Adrenal gland (tissue), 12 donors: ENCODE results near the gene FCHSD2. TPM values are rescaled to one million over a fixed set of nuclear protein-coding genes. Genes with fewer than 3 reads are reported as not detected.

ENCODE experiments used
- DNase-seq, 7 donors: peaks; one replicate each; pipeline ENCODE4 v3.0.0-alpha.2; 2019 to 2020
- H3K27ac ChIP-seq, 5 donors: fragments of 200-600 bp; sonication (generic) in 4 of 5; 1 replicate in 3 of 5; 2 replicates in 2 of 5; pipeline versions ENCODE4 v1.5.1 to v1.8.0; 2016 to 2020; ENCODE audit warnings: mild to moderate bottlenecking in 1 of 5
- H3K27me3 ChIP-seq: fragments of 200-600 bp; 2 replicates; pipeline ENCODE4 v1.8.0; 2021
- H3K36me3 ChIP-seq, 2 donors: fragments of 200-600 bp; replicated peaks in 1 of 2; 1 replicate in 1 of 2; 2 replicates in 1 of 2; pipeline versions ENCODE4 v1.5.1 to v1.8.0; 2018 to 2022
- H3K4me1 ChIP-seq, 2 donors: fragments of 200-600 bp; replicated peaks in 1 of 2; 1 replicate in 1 of 2; 2 replicates in 1 of 2; pipeline versions ENCODE4 v1.5.1 to v1.8.0; 2018 to 2021
- H3K4me3 ChIP-seq, 4 donors: fragments of 200-600 bp; sonication (generic) in 3 of 4; one replicate each; pipeline ENCODE4 v1.5.1; 2016 to 2018
- H3K9me3 ChIP-seq, 3 donors: fragments of 200-600 bp; sonication (generic) in 1 of 3; replicated peaks in 1 of 3; 1 replicate in 2 of 3; 2 replicates in 1 of 3; pipeline versions ENCODE4 v1.5.1 to v1.8.0; 2016 to 2021
- CTCF ChIP-seq, 6 experiments: fragments of 450-650 bp in 4 of 6; fragments of 200-600 bp in 2 of 6; sonication (generic) in 1 of 6; IDR thresholded peaks; 1 replicate in 5 of 6; 2 replicates in 1 of 6; pipeline versions ENCODE4 v1.5.1 to v1.8.0; 2016 to 2021; ENCODE audit warnings: antibody characterized with exemption in 6 of 6, mild to moderate bottlenecking in 2 of 6, moderate library complexity in 1 of 6
- POLR2A ChIP-seq, 2 donors: fragments of 450-650 bp; IDR thresholded peaks; one replicate each; pipeline ENCODE4 v1.6.1; 2017; ENCODE audit warnings: antibody characterized with exemption in 2 of 2, mild to moderate bottlenecking in 2 of 2, moderate library complexity in 1 of 2
- WGBS, 4 donors: extraction: QIAGEN DNeasy Blood & Tissue Kit in 2 of 4; methylation state at CpG; one replicate each; pipeline versions ENCODE4 v1.1.5 to v1.1.7; 2013 to 2017; 5-methylcytosine and 5-hydroxymethylcytosine counted together
- intact Hi-C, 2 donors: fragments of 100-400 bp; cut with DNase I; formaldehyde crosslinking; loops; one replicate each; pipeline versions ENCODE4 v1.14.1 to v1.15.0; 2022 to 2023
- polyA plus RNA-seq, 3 donors: library from polyadenylated mRNA; stranded (reverse); fragments of 200-250 nt in 2 of 3; fragments of 350-450 nt in 1 of 3; fragmentation: Illumina TruSeq in 1 of 3; extraction: RNeasy Lipid Tissue Mini Kit (QIAGEN cat#74804) in 1 of 3; gene quantifications; one replicate each; pipeline ENCODE4 v1.2.3, GENCODE V29; 2013 to 2014
- total RNA-seq, 9 donors: library from RNA; depleted of rRNA in 4 of 9; stranded (reverse); fragments of >200 nt in 4 of 9; fragments of 120-200 nt in 1 of 9; fragmentation: NEBNext Ultra II Directional in 1 of 9; extraction: Animal tissue kit (Norgen Biotek cat#: 25700) in 1 of 9; gene quantifications; one replicate each; pipeline versions ENCODE4 v1.1.0 to v1.2.4, GENCODE V29; 2013 to 2023
- donor health status: healthy with polysubstance abuse.
- donor health status: Bipolar disorder and iron deficiency.
- donor health status: DM: yes; HTN: yes; CAD: no.
- donor health status: DM: no; HTN: no; CAD: no.
- donor health status: DM: no; HTN: no; CAD: no.
- donor health status: DM: yes; HTN: yes; CAD: no.

The FCHSD2 gene
- total and polyA plus RNA-seq, 12 donors = 14.6 to 67.2 (median 32.7) TPM

GRCh38 chr11:72820439-72821139, 321.5 kb downstream of the FCHSD2 start:
- intact Hi-C loops = no loop called here
- Histone ChIP-seq H3K4me3 (no peak overlapping the region), H3K36me3 (peaks cover 0 to 29% of the 10 kb centered on the region in 2 donors), H3K27ac (no peak overlapping the region), H3K4me1 (peaks cover 9 to 21% of the 10 kb centered on the region in 2 donors), H3K9me3 (no peaks in the 10 kb centered on the region), H3K27me3 (no peaks in the 10 kb centered on the region)
- DNase-seq = peak in 2 of 7 donors; percentile 27 to 30
- 88 to 98% (median 96%) methylated on average over 9 to 15 of the region's 15 CpGs for WGBS, 4 donors
- TF ChIP-seq CTCF (IDR thresholded peaks at IDR 0.05) (no peak), POLR2A (IDR thresholded peaks at IDR 0.05) (no peak)

DNA sequence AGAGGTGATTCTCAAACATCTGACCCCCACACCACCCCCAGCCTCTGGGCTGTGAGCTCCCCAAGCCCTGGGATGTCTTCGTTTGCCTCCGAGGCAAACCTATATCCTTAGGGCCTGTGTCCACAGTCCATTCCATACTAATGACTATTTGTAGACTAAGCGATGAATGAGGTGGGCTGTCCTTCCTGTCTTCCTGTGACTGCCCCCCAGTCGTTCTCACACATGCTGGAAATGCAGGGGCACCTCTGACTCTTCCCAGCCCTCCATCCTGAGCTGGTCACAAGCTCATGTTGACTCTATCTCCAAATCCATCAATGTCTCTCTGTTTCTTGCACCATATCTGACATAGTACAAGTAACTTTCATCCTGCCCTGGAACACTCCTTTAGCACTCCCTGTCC, 323.1 kb downstream of the FCHSD2 start:
- intact Hi-C loops = loop anchor here in 1 of 2 donors (10.0 kb wide), 1 partner anchor 94 kb away; no protein-coding TSS in a partner anchor
- peaks cover 0 to 29% of the 10 kb centered on the region in 2 donors for H3K36me3 ChIP-seq
- no peak overlapping the region for H3K27ac ChIP-seq
- no peak overlapping the region for H3K4me3 ChIP-seq
- H3K9me3 ChIP-seq = no peaks in the 10 kb centered on the region
- no peak for DNase-seq
- TF ChIP-seq POLR2A (IDR thresholded peaks at IDR 0.05) (no peak), CTCF (IDR thresholded peaks at IDR 0.05) (no peak)
- WGBS, 4 donors = 78 to 88% (median 82%) methylated on average over 4 of the region's 4 CpGs
- H3K4me1 ChIP-seq = peaks cover 18 to 30% of the 10 kb centered on the region in 2 donors
- H3K27me3 ChIP-seq = no peaks in the 10 kb centered on the region

- Histone ChIP-seq H3K36me3 (peaks cover 0 to 29% of the 10 kb centered on the region in 2 donors), H3K9me3 (no peaks in the 10 kb centered on the region), H3K4me3 (no peak overlapping the region), H3K27me3 (no peaks in the 10 kb centered on the region), H3K4me1 (peaks cover 24 to 36% of the 10 kb centered on the region in 2 donors), H3K27ac (no peak overlapping the region)
- intact Hi-C loops = loop anchor here in 1 of 2 donors (10.0 kb wide), 1 partner anchor 93 kb away; no protein-coding TSS in a partner anchor
- WGBS, 4 donors = 96 to 99% (median 98%) methylated on average over 4 of the region's 4 CpGs
- no peak for DNase-seq
- no peak for TF ChIP-seq CTCF (IDR thresholded peaks at IDR 0.05)
- TF ChIP-seq POLR2A (IDR thresholded peaks at IDR 0.05) = no peak
Observed at GRCh38 chr11:72817966-72818365, 324.2 kb downstream of the FCHSD2 start.

GRCh38 chr11:72816404-72816990, 325.6 kb downstream of the FCHSD2 start:
- intact Hi-C loops = loop anchor here in 1 of 2 donors (10.0 kb wide), 1 partner anchor 92 kb away; no protein-coding TSS in a partner anchor
- DNase-seq = no peak
- H3K27ac ChIP-seq = no peak overlapping the region
- TF ChIP-seq POLR2A (IDR thresholded peaks at IDR 0.05) = no peak
- no peak for TF ChIP-seq CTCF (IDR thresholded peaks at IDR 0.05)
- 73 to 83% (median 77%) methylated on average over 3 to 7 of the region's 7 CpGs for WGBS, 4 donors
- H3K9me3 ChIP-seq = no peaks in the 10 kb centered on the region
- no peak overlapping the region for H3K4me3 ChIP-seq
- peaks cover 24 to 45% of the 10 kb centered on the region in 2 donors for H3K4me1 ChIP-seq
- peaks cover 0 to 29% of the 10 kb centered on the region in 2 donors for H3K36me3 ChIP-seq
- no peaks in the 10 kb centered on the region for H3K27me3 ChIP-seq
